ENCODE data around the gene KLHL5. TPM values are rescaled to one million over a fixed set of nuclear protein-coding genes. Genes with fewer than 3 reads are reported as not detected.

The KLHL5 gene, protein sequence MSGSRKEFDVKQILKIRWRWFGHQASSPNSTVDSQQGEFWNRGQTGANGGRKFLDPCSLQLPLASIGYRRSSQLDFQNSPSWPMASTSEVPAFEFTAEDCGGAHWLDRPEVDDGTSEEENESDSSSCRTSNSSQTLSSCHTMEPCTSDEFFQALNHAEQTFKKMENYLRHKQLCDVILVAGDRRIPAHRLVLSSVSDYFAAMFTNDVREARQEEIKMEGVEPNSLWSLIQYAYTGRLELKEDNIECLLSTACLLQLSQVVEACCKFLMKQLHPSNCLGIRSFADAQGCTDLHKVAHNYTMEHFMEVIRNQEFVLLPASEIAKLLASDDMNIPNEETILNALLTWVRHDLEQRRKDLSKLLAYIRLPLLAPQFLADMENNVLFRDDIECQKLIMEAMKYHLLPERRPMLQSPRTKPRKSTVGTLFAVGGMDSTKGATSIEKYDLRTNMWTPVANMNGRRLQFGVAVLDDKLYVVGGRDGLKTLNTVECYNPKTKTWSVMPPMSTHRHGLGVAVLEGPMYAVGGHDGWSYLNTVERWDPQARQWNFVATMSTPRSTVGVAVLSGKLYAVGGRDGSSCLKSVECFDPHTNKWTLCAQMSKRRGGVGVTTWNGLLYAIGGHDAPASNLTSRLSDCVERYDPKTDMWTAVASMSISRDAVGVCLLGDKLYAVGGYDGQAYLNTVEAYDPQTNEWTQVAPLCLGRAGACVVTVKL
- total RNA-seq = 39.8 and 78.1 TPM in 2 replicates

DNA sequence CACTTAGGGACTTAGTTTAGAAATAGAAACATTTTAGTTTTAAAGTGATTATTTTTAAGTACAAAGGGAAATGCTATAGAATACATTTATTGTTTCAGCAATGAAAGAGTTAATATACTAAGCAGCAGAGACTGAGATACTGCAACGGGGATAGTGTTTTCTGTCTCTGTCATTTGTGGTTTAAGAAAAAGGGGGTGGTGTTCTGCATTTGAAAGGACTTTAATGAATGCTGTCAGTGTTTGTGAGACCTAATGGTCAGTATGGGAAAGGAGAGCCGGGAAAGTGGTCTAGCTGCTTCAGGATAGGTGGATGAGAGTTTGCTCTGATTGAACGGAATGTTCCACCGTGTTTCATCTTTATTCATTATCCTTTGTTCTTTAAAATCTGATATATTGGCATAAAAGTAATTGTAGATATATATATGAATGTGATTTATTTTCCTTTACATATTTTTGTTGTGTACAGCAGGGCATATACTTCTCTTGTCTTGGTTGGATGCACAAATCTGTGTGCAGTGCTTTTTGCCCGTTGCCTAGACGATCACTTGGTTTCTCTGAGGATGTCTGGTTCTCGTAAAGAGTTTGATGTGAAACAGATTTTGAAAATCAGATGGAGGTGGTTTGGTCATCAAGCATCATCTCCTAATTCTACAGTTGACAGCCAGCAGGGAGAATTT lies at the start of gene KLHL5:
KLHL5 (plus strand) TSS at position 139 of the 676 bp plus-strand sequence; CDS start at position 560, 421 bp downstream.

GRCh38 chr4:39032218-39033085 lies 29.6 kb upstream of the KLHL5 start, which contains the start of gene TMEM156:
Gene TMEM156 (minus strand): TSS chr4:39032409. CDS start chr4:39032313, 96 bp downstream.

Other genes starting within 250 kb of the KLHL5 start
- 0.25 and 0.49 TPM in 2 replicates for gene TLR6, start 205.4 kb upstream of the KLHL5 start, total RNA-seq
- 101 and 125 TPM in 2 replicates for gene FAM114A1, start 194.4 kb upstream of the KLHL5 start, total RNA-seq
- 0.51 and 7.7 TPM in 2 replicates for gene TMEM156, start 29.8 kb upstream of the KLHL5 start, total RNA-seq
- 11.7 and 23.3 TPM in 2 replicates for gene WDR19, start 120.3 kb downstream of the KLHL5 start, total RNA-seq